Mesenchymal stem cell (in vitro differentiated cells and primary cell): ENCODE measurements around the gene ZP3.
"Not testable (repeated sequence)": the region's sequence is repeated elsewhere in the genome, so short reads cannot be mapped to it uniquely, and the experiment has no call there.

ENCODE experiments used
- DNase-seq: peaks from one replicate; pipeline ENCODE4 v3.0.0-alpha.2; 2013
- H2AFZ ChIP-seq: one replicate; pipeline ENCODE4 v1.6.1; 2013; ENCODE audit warnings: low read depth, mild to moderate bottlenecking, control low read depth, inconsistent platforms, low read length, moderate library complexity
- H2AK5ac ChIP-seq: 2 replicates; pipeline ENCODE4 v1.6.1; 2013; ENCODE audit warnings: low read length, moderate library complexity, mild to moderate bottlenecking, inconsistent platforms; ENCODE audit not compliant: severe bottlenecking
- H2BK120ac ChIP-seq: one replicate; pipeline ENCODE4 v1.6.1; 2013; ENCODE audit warnings: low read depth, mild to moderate bottlenecking, inconsistent platforms, low read length, moderate library complexity
- H2BK12ac ChIP-seq, 2 experiments: one replicate each; pipeline ENCODE4 v1.6.1; 2013; ENCODE audit warnings: inconsistent platforms in 2 of 2, low read length in 2 of 2, mild to moderate bottlenecking in 2 of 2, moderate library complexity in 2 of 2, control low read depth in 1 of 2
- H2BK15ac ChIP-seq: one replicate; pipeline ENCODE4 v1.6.1; 2013; ENCODE audit warnings: mild to moderate bottlenecking, low read depth, inconsistent platforms; ENCODE audit not compliant: poor library complexity, severe bottlenecking
- H2BK5ac ChIP-seq: 2 replicates; pipeline ENCODE4 v1.6.1; 2013; ENCODE audit warnings: low read depth, mild to moderate bottlenecking, low read length, control low read depth, inconsistent platforms; ENCODE audit not compliant: poor library complexity, severe bottlenecking
- H3K14ac ChIP-seq, 2 experiments: one replicate each; pipeline ENCODE4 v1.6.1; 2013; ENCODE audit warnings: inconsistent platforms in 2 of 2, low read length in 2 of 2, control low read depth in 1 of 2, mild to moderate bottlenecking in 1 of 2, moderate library complexity in 1 of 2
- H3K18ac ChIP-seq, 2 experiments: one replicate each; pipeline ENCODE4 v1.6.1; 2013; ENCODE audit warnings: inconsistent platforms in 2 of 2, low read length in 2 of 2, control low read depth in 1 of 2, low read depth in 1 of 2, mild to moderate bottlenecking in 1 of 2
- H3K23ac ChIP-seq, 2 experiments: one replicate each; pipeline ENCODE4 v1.6.1; 2013; ENCODE audit warnings: inconsistent platforms in 2 of 2, low read length in 2 of 2, mild to moderate bottlenecking in 2 of 2, moderate library complexity in 2 of 2, control low read depth in 1 of 2
- H3K27ac ChIP-seq: 2 replicates; pipeline ENCODE4 v1.5.1; 2013; ENCODE audit warnings: mild to moderate bottlenecking, moderate library complexity, low read length, control low read depth, inconsistent platforms; ENCODE audit not compliant: poor library complexity, severe bottlenecking
- H3K27me3 ChIP-seq, 2 experiments: 2 replicates each; pipeline versions ENCODE4 v1.6.1 to v1.7.0; 2013; ENCODE audit warnings: low read length in 2 of 2, mild to moderate bottlenecking in 2 of 2, moderate library complexity in 2 of 2, control low read depth in 1 of 2, inconsistent platforms in 1 of 2; ENCODE audit not compliant: control insufficient read depth in 1 of 2, insufficient read depth in 1 of 2
- H3K36me3 ChIP-seq, 2 experiments: 2 replicates each; pipeline versions ENCODE4 v1.6.1 to v1.7.0; 2013; ENCODE audit warnings: low read length in 2 of 2, control low read depth in 1 of 2, inconsistent platforms in 1 of 2, low read depth in 1 of 2, mild to moderate bottlenecking in 1 of 2; ENCODE audit not compliant: insufficient read depth in 2 of 2, control insufficient read depth in 1 of 2
- H3K4ac ChIP-seq, 2 experiments: one replicate each; pipeline ENCODE4 v1.6.1; 2013; ENCODE audit warnings: inconsistent platforms in 2 of 2, low read length in 2 of 2, mild to moderate bottlenecking in 2 of 2, moderate library complexity in 2 of 2, control low read depth in 1 of 2, low read depth in 1 of 2
- H3K4me1 ChIP-seq: 2 replicates; pipeline ENCODE4 v1.6.1; 2013; ENCODE audit warnings: low read depth, low read length, control low read depth; ENCODE audit not compliant: control insufficient read depth, insufficient read depth
- H3K4me2 ChIP-seq: 2 replicates; pipeline ENCODE4 v1.6.1; 2013; ENCODE audit warnings: low read length, mild to moderate bottlenecking, inconsistent platforms; ENCODE audit not compliant: poor library complexity, severe bottlenecking
- H3K4me3 ChIP-seq, 2 experiments: 2 replicates each; pipeline versions ENCODE4 v1.5.1 to v1.7.0; 2013; ENCODE audit warnings: low read length in 2 of 2, mild to moderate bottlenecking in 2 of 2, control low read depth in 1 of 2, low read depth in 1 of 2; ENCODE audit not compliant: insufficient read depth in 1 of 2
- H3K79me1 ChIP-seq: replicated peaks from 2 replicates; pipeline ENCODE4 v1.6.1; 2013; ENCODE audit warnings: mild to moderate bottlenecking, control low read depth, low read length, inconsistent platforms; ENCODE audit not compliant: poor library complexity, severe bottlenecking
- H3K9ac ChIP-seq: 2 replicates; pipeline ENCODE4 v1.7.0; 2013; ENCODE audit warnings: mild to moderate bottlenecking, low read length, moderate library complexity
- H3K9me3 ChIP-seq: 2 replicates; pipeline ENCODE4 v1.7.0; 2013; ENCODE audit warnings: mild to moderate bottlenecking, low read length; ENCODE audit not compliant: control insufficient read depth
- H4K8ac ChIP-seq: one replicate; pipeline ENCODE4 v1.6.1; 2013; ENCODE audit warnings: inconsistent platforms, mild to moderate bottlenecking, low read length, moderate library complexity
- H4K91ac ChIP-seq: one replicate; pipeline ENCODE4 v1.6.1; 2013; ENCODE audit warnings: mild to moderate bottlenecking, low read length, inconsistent platforms
- WGBS: methylation state at CpG from one replicate; pipeline ENCODE4 v1.1.7; 2013; ENCODE audit warnings: mixed read lengths; 5-methylcytosine and 5-hydroxymethylcytosine counted together

Gene ZP3

DNA sequence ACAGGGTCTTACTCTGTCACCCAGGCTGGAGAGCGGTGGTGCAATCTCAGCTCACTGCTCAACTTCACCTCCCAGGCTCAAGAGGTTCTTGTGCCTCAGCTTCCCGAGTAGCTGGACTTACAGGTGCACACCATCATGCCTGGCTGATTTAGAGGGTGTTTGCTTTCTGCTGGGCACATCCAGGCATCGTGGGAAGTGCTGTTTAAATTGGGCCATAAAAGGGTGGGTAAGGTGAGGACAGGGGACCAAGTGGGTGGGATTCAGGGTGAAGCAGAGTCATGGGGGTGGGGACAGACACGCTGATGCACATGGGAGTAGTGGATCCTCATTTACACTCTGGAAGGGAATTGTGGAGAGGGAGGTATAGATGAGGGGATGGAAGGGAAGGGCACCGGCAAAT, 40.2 kb downstream of the ZP3 start:
- not testable (repeated sequence) for H3K4me2 ChIP-seq, H3K9ac ChIP-seq, H3K14ac ChIP-seq, H3K4ac ChIP-seq, H4K91ac ChIP-seq, H3K27me3 ChIP-seq, H4K8ac ChIP-seq, H3K4me3 ChIP-seq, H3K18ac ChIP-seq, H2BK5ac ChIP-seq, H2AFZ ChIP-seq, H3K4me1 ChIP-seq, H3K9me3 ChIP-seq, H3K79me1 ChIP-seq, H3K23ac ChIP-seq, DNase-seq, H2BK15ac ChIP-seq, H2BK120ac ChIP-seq, H2AK5ac ChIP-seq, H3K36me3 ChIP-seq, H2BK12ac ChIP-seq, H3K27ac ChIP-seq
- WGBS, result 61% methylated on average over 2 of the region's 5 CpGs

DNA sequence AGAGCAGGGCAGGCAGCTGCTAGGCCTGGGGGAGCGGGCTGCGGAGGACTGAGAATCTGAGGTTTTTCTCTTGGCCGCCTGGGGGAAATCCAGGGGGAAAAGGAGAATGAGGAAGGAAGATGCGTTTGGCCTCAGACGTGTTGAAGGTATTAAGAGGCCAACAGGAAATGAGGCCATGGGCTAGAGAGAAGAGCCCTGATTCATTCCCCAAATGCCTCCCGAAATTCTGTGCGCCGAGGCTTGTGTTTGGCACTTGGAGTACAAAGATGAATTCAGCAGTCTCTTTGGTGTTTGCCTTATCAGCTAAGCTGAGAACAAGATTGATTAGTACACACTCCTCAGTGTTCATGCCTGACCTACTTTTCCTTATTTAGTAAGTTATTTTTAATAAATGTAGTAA, 41.2 kb downstream of the ZP3 start:
- not testable (repeated sequence) for DNase-seq, H2AFZ ChIP-seq, H2BK12ac ChIP-seq, H3K79me1 ChIP-seq, H3K9ac ChIP-seq, H3K18ac ChIP-seq, H3K4me3 ChIP-seq, H2BK120ac ChIP-seq, H4K8ac ChIP-seq, H3K27ac ChIP-seq, H3K4me2 ChIP-seq, H3K4ac ChIP-seq, H2BK5ac ChIP-seq, H3K27me3 ChIP-seq, H3K36me3 ChIP-seq, H3K4me1 ChIP-seq, H3K14ac ChIP-seq, H4K91ac ChIP-seq, H2BK15ac ChIP-seq, H2AK5ac ChIP-seq, H3K9me3 ChIP-seq, H3K23ac ChIP-seq
- no CpG with 5 or more reads among the region's 8 CpGs for WGBS

DNA sequence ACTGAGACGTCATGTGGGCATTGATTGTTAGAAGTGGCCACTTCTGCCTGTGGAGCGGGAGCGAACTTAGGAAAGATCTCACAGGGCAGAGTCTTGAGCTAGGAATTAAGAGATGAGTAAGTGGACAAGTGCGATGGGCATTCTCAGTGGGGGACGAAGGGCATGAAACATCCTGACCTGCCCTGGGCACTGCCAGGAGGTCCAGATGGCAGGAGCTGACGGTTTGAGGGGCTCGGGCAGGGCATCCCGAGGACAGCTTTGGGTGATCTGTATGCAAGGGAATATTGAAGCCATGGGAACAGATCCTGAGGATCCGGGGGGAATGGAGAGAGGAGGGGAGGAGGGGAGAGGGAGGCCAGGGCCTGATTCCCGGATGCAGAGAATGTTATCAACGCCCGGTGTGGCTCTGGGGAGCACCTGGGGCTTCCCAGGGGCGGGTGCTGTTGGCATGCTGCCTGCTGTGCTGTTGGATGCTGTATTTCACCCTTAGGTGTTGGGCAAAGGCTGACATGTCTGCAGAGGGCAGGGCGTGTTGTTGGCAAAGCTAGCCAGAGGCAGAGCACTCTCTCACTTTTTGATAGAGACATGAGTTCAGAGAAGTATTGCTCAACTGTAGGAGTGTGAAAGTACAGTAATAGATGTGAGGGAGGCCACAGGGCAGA, 43.1 kb downstream of the ZP3 start:
- H2BK15ac ChIP-seq, H3K4me1 ChIP-seq, H3K27me3 ChIP-seq, H2BK120ac ChIP-seq, H3K9me3 ChIP-seq, H4K8ac ChIP-seq, H3K79me1 ChIP-seq, H3K9ac ChIP-seq, H3K14ac ChIP-seq, H3K4ac ChIP-seq, H2BK5ac ChIP-seq, H2AFZ ChIP-seq, H3K4me3 ChIP-seq, H3K27ac ChIP-seq, H3K18ac ChIP-seq, H3K4me2 ChIP-seq, H2BK12ac ChIP-seq, DNase-seq, H3K23ac ChIP-seq, H3K36me3 ChIP-seq, H4K91ac ChIP-seq, H2AK5ac ChIP-seq: not testable (repeated sequence)
- WGBS, result 85% methylated on average over 6 of the region's 14 CpGs

DNA sequence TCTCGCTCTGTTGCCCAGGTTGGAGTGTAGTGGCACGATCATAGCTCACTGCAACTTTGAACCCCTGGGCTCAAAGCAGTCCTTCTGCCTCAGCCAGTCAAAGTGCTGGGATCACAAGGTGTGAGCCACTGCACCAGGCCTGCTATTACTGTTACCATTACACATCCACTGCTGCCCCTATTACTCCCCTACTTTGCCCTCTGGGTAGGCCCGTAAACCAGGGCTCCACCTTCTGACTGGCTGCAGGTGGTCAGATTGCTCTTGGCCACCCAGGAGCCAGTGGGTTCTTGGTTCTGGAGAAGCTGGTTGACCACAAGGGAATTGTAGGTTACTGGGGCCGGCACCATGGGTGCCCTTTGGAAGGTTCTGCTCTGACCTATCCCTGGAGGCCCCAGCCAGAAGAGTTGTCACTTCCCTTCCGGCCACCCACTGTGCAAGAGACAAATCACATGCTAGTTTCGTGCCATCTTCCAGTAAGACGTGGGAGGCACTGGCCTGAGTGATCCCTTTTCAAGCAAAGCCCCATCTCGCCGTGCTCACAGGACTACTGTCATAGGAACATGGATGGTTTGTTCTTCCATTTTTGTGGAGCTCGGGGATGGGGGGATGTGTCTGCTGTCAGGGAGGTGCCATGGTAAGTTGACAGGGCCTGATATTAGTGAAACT, 46.9 kb downstream of the ZP3 start:
- not testable (repeated sequence) for DNase-seq, H2AK5ac ChIP-seq, H3K4me2 ChIP-seq, H2BK120ac ChIP-seq, H3K9me3 ChIP-seq, H3K36me3 ChIP-seq, H3K23ac ChIP-seq, H3K27me3 ChIP-seq, H3K18ac ChIP-seq, H3K4ac ChIP-seq, H2BK12ac ChIP-seq, H4K91ac ChIP-seq, H3K27ac ChIP-seq, H2AFZ ChIP-seq, H3K79me1 ChIP-seq, H3K4me1 ChIP-seq, H2BK5ac ChIP-seq, H3K14ac ChIP-seq, H2BK15ac ChIP-seq, H3K4me3 ChIP-seq, H3K9ac ChIP-seq
- peak overlapping the region; percentile 28 for H4K8ac ChIP-seq
- 77% methylated on average over 6 of the region's 10 CpGs for WGBS
